Fibroblast of lung (primary cell): ENCODE results near the gene CHD9NB. TPM values are rescaled to one million over a fixed set of nuclear protein-coding genes. Genes with fewer than 3 reads are reported as not detected.

Experiments
- DNase-seq, 2 donors: peaks; one replicate each; pipeline versions ENCODE4 v3.0.0 to v3.0.0-alpha.2; 2010; ENCODE audit warnings: low read depth in 2 of 2
- H2AFZ ChIP-seq: 2 replicates; pipeline ENCODE4 v1.5.1; 2012; ENCODE audit warnings: low read length, control low read depth, inconsistent platforms
- H3K27ac ChIP-seq: 2 replicates; pipeline ENCODE4 v1.5.1; 2011; ENCODE audit warnings: low read length, control low read depth; ENCODE audit not compliant: insufficient read depth
- H3K27me3 ChIP-seq: 2 replicates; pipeline ENCODE4 v1.5.1; 2011; ENCODE audit warnings: mild to moderate bottlenecking, low read length; ENCODE audit not compliant: control insufficient read depth, insufficient read depth
- H3K36me3 ChIP-seq: 2 replicates; pipeline ENCODE4 v1.5.1; 2011; ENCODE audit warnings: low read length; ENCODE audit not compliant: control insufficient read depth, insufficient read depth
- H3K4me1 ChIP-seq: 2 replicates; pipeline ENCODE4 v1.5.1; 2011; ENCODE audit warnings: low read length; ENCODE audit not compliant: control insufficient read depth, insufficient read depth; ENCODE audit errors: extremely low read depth
- H3K4me2 ChIP-seq: 2 replicates; pipeline ENCODE4 v1.5.1; 2011; ENCODE audit warnings: low read length, control low read depth; ENCODE audit not compliant: insufficient read depth; ENCODE audit errors: extremely low read depth
- H3K4me3 ChIP-seq, 4 experiments: fragments of 200-600 bp in 1 of 4; sonication (generic) in 1 of 4; replicated peaks in 1 of 4; 2 replicates each; pipeline ENCODE4 v1.5.1; 2011 to 2016; ENCODE audit warnings: low read length in 4 of 4, low read depth in 3 of 4, mild to moderate bottlenecking in 3 of 4, control low read depth in 2 of 4, inconsistent platforms in 1 of 4, mixed read lengths in 1 of 4; ENCODE audit not compliant: insufficient read depth in 1 of 4; ENCODE audit errors: control extremely low read depth in 1 of 4
- H3K79me2 ChIP-seq: 2 replicates; pipeline ENCODE4 v1.5.1; 2012; ENCODE audit warnings: mild to moderate bottlenecking, low read length, inconsistent platforms; ENCODE audit not compliant: control insufficient read depth, insufficient read depth
- H3K9ac ChIP-seq: 2 replicates; pipeline ENCODE4 v1.5.1; 2011; ENCODE audit warnings: mild to moderate bottlenecking, low read length, control low read depth; ENCODE audit not compliant: insufficient read depth
- H3K9me3 ChIP-seq: 2 replicates; pipeline ENCODE4 v1.5.1; 2012; ENCODE audit warnings: low read depth, low read length; ENCODE audit not compliant: control insufficient read depth, insufficient read depth
- H4K20me1 ChIP-seq: 2 replicates; pipeline ENCODE4 v1.5.1; 2011; ENCODE audit warnings: low read length; ENCODE audit not compliant: control insufficient read depth, insufficient read depth; ENCODE audit errors: extremely low read depth
- EZH2 ChIP-seq: IDR thresholded peaks from 2 replicates; pipeline ENCODE4 v1.5.1; 2012; ENCODE audit warnings: low read length, control low read depth, mild to moderate bottlenecking; ENCODE audit errors: missing control alignments
- polyA plus RNA-seq, 2 donors: library from polyadenylated mRNA; depleted of rRNA in 1 of 2; stranded (reverse) in 1 of 2; unstranded in 1 of 2; fragments of >200 nt; gene quantifications; 2 replicates each; pipeline ENCODE4 v1.2.1, GENCODE V29; 2011 to 2012; ENCODE audit warnings: missing spikeins in 1 of 2
- total RNA-seq: library from RNA; depleted of rRNA; stranded (reverse); fragments of >200 nt; gene quantifications from 2 replicates; pipeline ENCODE4 v1.2.1, GENCODE V29; 2014
- TF ChIP-seq, protein P1 (sequence below), 2 donors: IDR thresholded peaks in 1 of 2; conservative IDR thresholded peaks in 1 of 2; 1 replicate in 1 of 2; 2 replicates in 1 of 2; pipeline ENCODE4 v1.5.1; 2011 to 2012; ENCODE audit warnings: low read length in 2 of 2, control low read depth in 1 of 2, inconsistent platforms in 1 of 2, low read depth in 1 of 2, mild to moderate bottlenecking in 1 of 2

Gene CHD9NB
- total and polyA plus RNA-seq, 2 donors (not counting 1 experiment from before 2014, with no cell fraction given): 0.34 to 5.3 TPM

DNA sequence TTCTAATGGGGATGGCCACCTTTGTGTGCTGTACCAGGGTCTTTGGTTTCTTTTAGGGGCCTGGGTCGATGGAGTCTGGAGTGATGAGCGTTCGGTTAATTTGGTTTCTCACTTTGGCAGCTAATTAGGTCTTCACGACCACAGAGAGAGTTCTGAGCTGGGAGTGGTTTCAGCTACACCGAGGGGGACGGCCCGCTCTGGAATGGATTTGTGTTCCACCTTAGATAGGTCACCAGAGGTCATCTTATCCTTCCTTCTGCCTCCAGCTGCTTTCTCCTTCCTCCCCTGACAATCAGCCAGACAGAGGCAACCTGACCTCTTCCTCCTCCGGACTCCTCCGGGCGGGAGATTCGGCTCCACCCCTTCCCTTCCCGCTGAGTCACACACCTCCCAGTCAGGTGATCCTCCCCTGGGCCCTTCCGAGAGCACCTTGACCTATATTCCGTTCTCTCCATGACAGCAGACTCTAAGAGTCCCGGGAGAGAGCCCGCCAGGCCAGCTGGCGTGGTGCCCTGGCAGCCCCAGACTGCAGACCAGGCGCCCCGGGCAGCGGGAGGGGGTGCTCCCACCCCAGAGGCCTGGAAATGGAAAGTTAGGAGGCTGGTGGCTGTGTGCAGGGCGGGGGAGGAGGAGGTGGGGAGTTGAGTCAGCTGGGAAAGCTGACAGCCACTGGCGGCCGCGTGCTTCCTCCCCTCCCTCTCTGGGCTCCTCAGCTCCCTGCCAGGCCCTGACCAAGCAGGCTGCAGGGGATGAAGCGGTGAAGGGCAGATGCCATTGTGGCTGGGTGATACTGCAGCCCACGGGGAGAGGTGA is 46.8 kb upstream of the CHD9NB start:
- Histone ChIP-seq H3K4me1 (peaks cover 21% of the 10 kb centered on the region), H3K27ac (peak overlapping the region; percentile 81), H3K9ac (peak overlapping the region; percentile 61), H3K9me3 (no peaks in the 10 kb centered on the region), H4K20me1 (no peaks in the 10 kb centered on the region), H3K36me3 (no peaks in the 10 kb centered on the region), H3K4me2 (peak overlapping the region; percentile 77), H3K27me3 (no peaks in the 10 kb centered on the region), H3K4me3 (peak overlapping the region; percentile 27 to 67 (median 39)), H2AFZ (peak overlapping the region; percentile 68), H3K79me2 (peaks cover 8% of the 10 kb centered on the region)
- DNase-seq: peak; percentile 91 to 97
- no peak for TF ChIP-seq EZH2
- TF ChIP-seq, protein P1, sequence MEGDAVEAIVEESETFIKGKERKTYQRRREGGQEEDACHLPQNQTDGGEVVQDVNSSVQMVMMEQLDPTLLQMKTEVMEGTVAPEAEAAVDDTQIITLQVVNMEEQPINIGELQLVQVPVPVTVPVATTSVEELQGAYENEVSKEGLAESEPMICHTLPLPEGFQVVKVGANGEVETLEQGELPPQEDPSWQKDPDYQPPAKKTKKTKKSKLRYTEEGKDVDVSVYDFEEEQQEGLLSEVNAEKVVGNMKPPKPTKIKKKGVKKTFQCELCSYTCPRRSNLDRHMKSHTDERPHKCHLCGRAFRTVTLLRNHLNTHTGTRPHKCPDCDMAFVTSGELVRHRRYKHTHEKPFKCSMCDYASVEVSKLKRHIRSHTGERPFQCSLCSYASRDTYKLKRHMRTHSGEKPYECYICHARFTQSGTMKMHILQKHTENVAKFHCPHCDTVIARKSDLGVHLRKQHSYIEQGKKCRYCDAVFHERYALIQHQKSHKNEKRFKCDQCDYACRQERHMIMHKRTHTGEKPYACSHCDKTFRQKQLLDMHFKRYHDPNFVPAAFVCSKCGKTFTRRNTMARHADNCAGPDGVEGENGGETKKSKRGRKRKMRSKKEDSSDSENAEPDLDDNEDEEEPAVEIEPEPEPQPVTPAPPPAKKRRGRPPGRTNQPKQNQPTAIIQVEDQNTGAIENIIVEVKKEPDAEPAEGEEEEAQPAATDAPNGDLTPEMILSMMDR (conservative IDR thresholded peaks at IDR 0.05 in 1 of 2, IDR thresholded peaks at IDR 0.05 in 1 of 2; ENCODE audit: low read depth in 1 of 2, low read length in 2 of 2): no peak

DNA sequence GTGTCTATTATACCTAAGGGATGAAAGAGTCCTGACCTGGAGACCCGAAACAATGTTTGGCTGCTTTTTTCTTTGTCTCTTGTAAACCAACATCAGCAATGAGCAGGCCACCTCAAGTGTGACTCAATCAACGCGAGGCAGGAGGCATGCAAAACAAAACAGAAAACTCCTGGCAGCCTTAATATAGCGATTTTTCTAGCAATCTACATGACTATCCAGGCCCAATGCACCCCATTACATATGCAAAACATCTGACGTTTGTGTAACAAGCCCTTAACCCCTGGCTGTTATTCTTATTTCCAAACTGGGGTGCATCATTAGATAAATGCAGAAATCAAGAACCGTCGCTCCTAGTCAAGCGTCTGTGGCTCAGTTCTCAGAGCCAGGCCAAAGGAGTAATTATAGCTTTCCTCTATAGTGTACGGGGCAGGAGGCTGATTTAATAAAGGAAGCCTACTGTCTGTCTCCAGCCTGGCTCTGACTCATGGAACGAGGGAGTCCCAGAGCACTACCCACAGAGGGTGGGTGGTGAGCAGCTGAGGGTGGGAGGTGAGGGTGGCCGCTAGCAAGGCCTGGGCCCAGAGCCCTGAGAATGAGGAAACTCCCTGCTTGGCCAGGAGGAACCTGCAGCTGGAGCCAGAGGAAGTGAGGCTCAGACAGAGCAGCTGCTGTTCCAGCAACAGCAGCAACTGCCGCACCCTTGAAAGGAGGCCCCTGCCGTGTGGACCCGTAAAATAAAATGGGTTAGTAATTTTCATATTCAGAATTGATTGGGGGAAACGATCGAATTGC is 46.0 kb upstream of the CHD9NB start:
- peak; percentile 97 to 98 for DNase-seq
- Histone ChIP-seq H3K4me2 (peak overlapping the region; percentile 77), H4K20me1 (no peaks in the 10 kb centered on the region), H2AFZ (no peak overlapping the region), H3K9ac (peak overlapping the region; percentile 61), H3K9me3 (no peaks in the 10 kb centered on the region), H3K27ac (peak overlapping the region; percentile 81), H3K79me2 (peaks cover 10% of the 10 kb centered on the region), H3K27me3 (no peaks in the 10 kb centered on the region), H3K4me1 (peaks cover 21% of the 10 kb centered on the region), H3K4me3 (peak overlapping the region; percentile 27 to 55 (median 39)), H3K36me3 (no peaks in the 10 kb centered on the region)
- TF ChIP-seq, protein P1 (conservative IDR thresholded peaks at IDR 0.05 in 1 of 2, IDR thresholded peaks at IDR 0.05 in 1 of 2; ENCODE audit: low read depth in 1 of 2, low read length in 2 of 2): no peak
- no peak for TF ChIP-seq EZH2

DNA sequence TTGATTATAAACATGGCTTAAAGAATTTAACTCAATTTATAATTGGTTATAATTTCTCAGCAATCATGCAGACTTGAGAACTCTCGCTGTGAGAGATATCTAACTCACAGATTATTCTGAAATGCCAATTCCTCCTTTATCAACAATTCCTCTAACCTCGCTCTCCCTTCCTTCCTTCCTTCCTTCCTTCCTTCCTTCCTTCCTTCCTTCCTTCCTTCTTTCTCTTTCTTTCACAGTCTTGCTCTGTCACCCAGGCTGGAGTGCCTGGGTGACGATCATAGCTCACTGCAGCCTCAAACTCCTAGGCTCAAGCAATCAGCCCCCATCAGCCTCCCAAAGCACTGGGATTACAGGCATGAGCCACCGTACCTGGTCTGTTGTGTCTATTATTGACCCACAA is 44.5 kb upstream of the CHD9NB start:
- Histone ChIP-seq H2AFZ (no peak overlapping the region), H3K9ac (no peak overlapping the region), H4K20me1 (no peaks in the 10 kb centered on the region), H3K4me2 (no peak overlapping the region), H3K79me2 (peaks cover 14% of the 10 kb centered on the region), H3K4me3 (no peak overlapping the region), H3K36me3 (no peaks in the 10 kb centered on the region), H3K9me3 (no peaks in the 10 kb centered on the region), H3K27ac (no peak overlapping the region), H3K4me1 (peaks cover 24% of the 10 kb centered on the region), H3K27me3 (no peaks in the 10 kb centered on the region)
- DNase-seq: no peak
- no peak for TF ChIP-seq EZH2
- TF ChIP-seq, protein P1 (conservative IDR thresholded peaks at IDR 0.05 in 1 of 2, IDR thresholded peaks at IDR 0.05 in 1 of 2; ENCODE audit: low read depth in 1 of 2, low read length in 2 of 2): no peak
